Umbilical cord (tissue), 2 donors: ENCODE results near the gene BTBD2. TPM values are rescaled to one million over a fixed set of nuclear protein-coding genes. Genes with fewer than 3 reads are reported as not detected.

Source experiments
- DNase-seq: peaks from one replicate; pipeline ENCODE4 v3.0.0-alpha.2; 2015; ENCODE audit warnings: low spot score
- total RNA-seq: library from RNA; depleted of rRNA; stranded (reverse); fragments of >200 nt; gene quantifications from one replicate; pipeline ENCODE4 v1.2.3, GENCODE V29; 2014; ENCODE audit warnings: low replicate concordance; ENCODE audit not compliant: insufficient read depth

The BTBD2 gene
- total RNA-seq, 1 donor from 2014 or later = 31.8 TPM

DNA sequence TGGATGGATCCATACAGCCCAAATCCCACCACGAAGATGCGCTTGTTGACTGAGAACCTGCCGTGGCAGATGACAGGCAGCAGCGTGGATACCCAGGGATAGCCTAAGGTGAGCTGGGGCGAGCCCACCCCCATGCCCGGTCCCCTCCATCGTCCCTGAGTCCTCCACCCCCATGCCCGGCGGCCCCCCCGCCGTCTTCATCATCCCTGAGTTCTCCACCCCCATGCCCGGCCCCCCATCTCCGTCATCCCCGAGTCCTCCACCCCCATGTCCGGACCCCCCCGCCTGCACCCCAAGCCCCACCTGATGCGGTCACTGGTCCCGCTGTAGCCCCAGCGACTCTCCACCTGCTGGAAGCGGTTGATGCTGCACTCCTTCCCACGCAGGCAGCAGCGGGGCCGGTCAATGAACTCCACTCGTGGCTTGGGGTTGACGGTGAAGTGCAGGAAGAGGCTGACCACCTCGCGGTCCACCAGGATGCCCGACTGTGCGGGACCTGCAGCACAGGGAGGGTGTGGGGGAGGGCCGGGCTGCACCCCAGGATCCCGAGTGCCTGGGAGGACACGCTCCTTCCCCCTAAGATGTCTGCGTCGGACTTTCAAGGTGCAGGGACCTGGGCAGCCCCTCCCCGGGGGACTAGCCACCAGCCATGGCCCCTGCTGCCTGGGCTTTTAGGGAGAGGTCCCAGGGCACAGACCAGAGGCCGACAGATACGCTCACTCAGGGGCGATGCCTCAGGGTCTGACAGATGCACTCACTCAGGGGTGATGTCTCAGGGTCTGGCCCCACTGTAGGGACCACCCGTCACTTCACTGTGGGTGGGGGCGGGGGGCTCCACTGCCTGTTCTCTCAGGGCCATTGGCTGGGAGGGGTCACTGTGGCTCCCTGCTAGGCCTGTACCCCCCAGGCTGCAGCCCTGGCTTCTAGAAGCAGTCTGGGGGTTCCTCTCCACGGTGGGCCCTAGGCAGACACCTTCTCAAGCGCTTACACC is 28.0 kb downstream of the BTBD2 start:
- DNase-seq = no peak

DNA sequence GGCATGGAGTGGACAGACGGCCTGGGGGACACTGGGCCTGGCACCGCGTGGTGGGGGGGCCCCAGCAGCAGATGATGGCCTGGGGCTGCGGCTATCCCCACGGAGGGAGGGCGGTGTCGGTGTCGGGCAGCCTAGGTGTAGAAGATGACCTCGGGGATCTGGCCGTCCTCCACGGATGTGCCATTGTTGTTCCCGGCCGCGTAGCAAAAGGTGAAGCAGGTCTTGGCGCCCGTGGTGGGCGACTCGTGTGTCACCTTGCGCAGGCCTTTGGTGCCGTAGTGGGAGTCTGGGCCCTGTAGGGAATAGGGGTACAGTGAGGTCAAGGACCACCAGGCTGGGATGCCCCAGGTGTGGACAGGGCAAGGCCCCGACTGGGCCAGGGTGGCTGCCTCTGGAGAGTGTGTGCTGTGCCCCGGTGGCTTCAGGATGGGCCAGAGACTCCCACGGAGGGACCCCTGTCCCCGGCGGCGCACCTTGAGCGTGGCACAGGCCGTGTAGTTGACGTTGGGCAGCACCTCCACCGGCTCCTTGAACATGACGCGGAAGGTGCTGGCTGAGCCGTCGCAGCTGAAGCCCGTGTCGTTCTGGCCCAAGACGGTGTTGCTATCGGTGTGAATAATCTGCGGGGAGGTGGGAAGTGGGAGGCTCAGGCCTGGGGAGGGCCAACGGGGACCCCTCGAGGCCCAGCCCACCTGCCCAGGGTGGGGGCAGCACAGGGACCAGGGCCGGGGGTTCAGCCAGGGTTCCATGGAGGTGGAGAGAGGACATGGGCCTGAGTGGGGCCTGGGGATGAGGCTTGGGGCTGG is 29.0 kb downstream of the BTBD2 start:
- DNase-seq = no peak

DNA sequence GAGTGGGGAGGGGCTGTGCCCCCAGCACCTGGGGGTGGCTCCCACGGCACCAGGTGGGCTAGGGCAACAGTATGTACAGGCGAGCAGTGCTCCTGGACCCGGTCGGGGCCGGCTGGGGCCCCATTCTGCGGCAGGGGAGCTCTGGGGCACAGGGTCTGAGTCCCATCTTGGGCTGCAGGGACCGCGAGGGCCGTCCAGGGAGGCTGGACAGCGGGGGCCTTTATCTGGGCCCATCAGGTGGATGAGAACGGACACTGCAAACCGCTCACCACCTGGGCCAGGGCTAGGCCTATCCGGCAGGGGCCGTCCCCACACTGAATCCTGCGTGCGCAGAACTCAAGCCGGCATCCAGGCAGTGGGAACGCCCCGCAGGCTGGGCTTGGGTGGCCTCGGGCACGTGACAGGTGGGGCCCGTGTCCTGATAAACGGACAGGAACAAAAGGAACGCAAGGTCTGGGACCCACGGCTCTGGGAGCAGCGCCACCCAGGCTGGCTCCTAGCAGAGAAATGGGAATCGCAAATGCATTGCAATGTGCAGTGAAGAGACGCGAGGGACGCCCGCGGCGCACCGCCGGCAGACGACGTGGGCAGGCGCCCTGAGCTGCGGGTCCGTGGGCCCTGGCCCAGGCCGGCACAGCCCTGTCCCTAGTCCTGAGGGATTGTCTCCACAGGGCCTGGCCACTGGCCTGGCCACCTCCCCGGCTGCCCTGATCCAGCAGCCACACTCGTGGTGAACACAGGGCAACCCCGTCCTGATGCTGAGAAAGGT is 29.7 kb downstream of the BTBD2 start:
- no peak for DNase-seq

DNA sequence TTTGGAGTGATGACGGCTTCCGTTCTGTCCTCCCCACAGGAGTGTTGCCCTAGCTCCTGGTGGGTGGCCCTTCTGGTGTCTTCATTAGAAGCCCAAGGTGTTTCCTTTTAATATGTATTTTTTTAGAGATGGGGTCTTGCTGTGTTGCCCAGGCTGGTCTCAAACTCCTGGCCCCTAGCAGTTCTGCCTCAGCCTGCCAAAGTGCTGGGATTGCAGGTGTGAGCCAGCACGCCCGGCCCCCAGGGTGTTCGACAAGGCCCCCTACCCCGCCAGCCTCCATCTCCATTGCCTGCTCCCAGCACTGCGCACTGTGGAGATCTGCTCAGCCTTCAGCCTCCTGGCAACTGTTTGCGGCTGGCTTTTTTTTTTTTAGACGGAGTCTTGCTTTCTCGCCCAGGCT is 31.2 kb downstream of the BTBD2 start:
- DNase-seq = no peak

DNA sequence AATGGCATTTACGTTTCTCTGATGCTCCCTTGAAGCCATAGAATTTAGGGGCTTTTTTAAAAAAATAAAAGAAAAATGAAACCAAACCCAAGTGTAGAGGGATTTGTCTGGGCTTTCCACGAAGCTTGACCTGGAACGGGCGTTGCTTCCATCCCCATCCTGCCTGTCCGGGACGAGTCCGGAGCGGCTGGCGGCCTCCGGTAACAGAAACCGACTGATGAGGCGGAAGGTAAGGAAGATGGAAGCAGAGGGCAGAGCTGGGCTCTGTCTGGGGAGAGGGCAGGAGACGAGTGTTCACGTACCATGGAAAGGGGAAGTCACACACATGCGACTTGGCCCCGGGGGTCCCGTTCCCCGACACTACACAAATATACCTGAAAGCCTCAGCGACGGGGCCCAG is 34.3 kb downstream of the BTBD2 start:
- no peak for DNase-seq

DNA sequence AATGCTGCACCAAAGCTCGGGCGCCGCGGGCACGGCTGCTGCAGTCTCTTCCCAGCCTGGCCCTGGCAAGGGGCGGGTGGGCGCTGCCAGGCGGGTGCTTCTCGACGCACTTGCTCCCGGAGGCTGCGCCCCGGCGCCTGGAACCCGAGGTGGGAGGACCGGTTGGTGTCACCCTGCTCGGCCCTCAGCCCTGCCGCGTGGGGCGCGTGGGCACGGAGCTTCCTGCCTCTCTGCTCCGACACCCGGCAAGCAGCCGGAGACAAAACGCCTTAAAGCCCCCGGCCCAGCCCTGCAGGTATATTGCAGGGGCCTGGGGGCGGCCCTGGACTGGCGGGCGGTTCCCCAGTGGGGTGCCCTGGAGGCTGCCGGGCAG is 34.7 kb downstream of the BTBD2 start:
- no peak for DNase-seq

DNA sequence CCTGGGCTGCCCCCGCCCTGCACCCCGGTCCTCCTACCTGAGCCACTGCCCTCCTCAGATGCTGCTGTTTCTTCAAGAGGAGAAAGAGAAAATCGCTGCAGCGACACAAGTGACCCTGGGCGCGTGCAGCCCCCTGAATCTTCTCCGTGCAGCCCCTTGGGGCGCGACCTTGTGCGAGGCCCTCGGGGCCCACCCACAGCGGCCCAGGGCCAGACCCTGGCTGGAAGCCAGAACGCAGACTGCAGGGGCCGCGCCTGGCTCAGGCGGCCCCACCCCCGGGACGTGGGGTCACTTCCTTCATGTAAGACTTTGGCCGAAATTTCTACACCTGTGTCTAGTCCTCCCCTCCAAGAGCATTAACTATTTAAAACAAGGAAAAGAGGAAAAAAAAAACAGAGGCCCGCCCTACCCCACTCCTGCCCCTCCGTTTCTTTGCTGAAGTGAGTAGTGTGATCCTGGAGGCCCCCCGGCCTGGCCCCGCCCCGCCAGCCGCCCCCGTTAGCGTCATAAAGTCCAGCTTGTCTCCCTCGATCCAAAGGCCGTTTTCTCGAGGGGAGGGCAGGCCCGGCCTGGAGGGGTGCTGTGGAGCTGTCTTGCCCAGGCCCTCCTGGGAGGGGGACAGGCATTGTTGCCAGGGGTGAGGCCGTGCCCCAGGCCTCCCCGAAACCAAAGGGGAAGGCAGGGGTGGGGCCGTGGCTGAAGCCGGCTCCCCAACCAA is 35.3 kb downstream of the BTBD2 start:
- DNase-seq = no peak

DNA sequence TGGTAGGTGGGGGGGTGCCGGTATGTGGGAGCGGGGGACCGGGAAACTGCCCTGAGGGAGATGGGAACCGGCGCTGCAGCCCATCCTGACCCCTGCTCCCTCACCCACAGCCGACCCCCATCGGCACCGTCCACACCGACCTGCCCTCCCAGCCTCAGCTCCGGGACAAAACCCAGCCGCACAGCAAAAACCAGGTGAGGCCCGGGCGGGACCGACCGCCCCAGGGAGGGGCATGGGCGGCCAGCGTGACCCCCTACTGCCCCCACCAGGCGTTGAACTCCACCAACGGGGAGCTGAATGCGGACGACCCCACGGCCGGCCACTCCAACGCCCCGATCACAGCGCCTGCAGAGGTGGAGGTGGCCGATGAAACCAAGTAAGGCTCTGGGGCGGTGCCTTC is 35.9 kb downstream of the BTBD2 start:
- DNase-seq = no peak

DNA sequence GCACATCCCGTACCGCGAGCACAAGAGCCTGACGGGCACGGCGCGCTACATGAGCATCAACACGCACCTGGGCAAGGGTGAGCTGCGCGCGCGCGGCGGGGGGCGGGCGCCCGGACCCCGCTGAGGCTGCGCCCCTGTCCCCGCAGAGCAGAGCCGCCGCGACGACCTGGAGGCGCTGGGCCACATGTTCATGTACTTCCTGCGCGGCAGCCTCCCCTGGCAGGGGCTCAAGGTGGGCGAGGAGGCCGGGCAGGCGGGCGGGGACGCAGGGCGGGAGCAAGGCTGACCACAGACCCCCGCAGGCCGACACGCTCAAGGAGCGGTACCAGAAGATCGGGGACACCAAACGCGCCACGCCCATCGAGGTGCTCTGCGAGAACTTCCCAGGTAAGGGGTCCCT is 36.5 kb downstream of the BTBD2 start:
- DNase-seq = no peak

DNA sequence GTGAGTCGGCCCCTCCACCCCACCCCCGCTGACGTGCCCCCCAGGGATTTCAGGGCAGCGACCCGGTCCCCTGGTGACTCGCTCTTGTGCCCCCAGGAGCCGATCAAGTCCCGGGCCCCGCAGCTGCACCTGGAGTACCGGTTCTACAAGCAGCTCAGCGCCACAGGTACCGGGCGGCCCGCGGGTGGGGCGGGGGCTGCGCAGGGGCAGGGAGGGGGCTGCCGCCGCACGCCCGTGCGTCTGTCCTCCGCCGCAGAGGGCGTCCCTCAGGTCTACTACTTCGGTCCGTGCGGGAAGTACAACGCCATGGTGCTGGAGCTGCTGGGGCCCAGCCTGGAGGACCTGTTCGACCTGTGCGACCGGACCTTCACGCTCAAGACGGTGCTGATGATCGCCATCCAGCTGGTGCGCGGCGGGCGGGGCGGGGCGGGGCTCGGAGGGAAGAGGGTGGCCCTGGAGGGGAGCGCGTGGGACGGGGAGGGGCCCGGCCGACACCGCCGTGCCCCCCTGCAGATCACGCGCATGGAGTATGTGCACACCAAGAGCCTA is 37.1 kb downstream of the BTBD2 start:
- no peak for DNase-seq

DNA sequence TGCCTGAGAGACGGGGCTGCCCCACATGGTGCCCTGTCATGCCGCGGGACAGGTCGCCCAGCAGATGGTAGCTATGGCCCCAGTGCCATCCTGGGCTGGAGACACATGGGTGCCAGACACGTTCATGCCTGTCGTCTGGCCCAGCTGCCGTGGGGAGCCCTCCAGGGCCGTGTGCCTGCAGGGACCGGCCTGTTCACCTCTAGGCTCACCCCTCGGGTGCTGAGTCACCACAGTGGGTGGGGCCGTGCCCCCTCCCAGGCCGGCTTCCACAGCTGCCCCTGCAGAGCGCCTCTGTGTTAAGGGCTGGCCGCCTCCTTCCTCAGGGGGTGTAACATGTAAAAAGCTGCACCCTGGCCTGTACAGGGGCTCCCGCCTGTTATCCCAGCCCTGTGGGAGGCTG is 38.4 kb downstream of the BTBD2 start:
- DNase-seq = no peak

DNA sequence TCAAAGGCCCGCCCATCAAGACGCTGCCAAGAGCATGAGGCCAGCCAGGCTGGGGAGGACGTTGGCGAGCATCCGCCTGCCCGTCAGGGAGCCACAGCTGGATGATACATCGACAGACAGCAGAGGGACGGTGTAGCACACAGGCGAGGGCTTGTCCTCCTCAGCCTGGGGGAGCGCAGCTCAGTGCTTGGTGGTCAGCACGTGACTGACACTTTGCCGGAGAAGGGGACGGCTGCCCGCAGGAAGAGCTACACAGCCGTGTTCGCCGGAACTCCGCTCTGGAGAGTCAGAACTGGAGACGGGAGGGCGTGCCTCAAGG is 40.4 kb downstream of the BTBD2 start:
- no peak for DNase-seq

DNA sequence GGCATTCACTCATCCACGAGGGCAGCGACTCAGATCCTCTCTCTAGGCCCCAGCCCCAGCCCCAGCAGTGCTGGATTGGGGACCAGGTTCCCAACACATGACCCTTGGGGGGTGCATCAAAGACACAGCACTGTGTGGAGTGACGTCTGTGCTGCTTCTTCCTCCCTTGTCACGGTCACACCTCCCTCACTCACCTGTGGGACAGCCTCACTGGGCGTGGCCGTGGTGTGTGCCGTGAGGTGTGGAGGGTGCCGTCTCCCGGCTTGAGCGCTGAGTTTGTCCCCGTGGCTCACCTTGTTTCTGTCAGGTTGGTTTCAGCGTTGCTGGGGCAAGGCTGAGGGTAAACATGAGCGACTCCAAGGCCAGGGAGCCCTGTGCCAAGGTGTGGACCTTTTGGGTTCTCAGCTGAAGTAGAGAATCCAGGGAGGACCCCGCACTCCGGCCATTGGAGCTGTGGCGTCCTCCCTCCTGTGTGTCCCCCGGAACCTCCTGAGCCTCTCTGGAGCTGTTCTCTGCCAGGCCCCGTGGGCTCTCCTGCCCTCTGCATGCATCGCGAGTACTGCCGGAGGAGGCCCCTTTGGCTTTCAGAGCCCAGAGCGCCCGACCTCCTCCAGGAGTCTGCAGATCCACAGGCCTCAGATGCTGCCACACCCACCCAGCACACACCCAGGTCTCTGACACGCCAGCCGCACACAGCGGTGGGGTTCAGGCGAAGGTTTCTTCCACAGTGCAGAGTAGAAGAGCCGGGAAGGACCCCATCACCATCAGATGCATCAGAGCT is 40.9 kb downstream of the BTBD2 start:
- DNase-seq = peak; percentile 20

DNA sequence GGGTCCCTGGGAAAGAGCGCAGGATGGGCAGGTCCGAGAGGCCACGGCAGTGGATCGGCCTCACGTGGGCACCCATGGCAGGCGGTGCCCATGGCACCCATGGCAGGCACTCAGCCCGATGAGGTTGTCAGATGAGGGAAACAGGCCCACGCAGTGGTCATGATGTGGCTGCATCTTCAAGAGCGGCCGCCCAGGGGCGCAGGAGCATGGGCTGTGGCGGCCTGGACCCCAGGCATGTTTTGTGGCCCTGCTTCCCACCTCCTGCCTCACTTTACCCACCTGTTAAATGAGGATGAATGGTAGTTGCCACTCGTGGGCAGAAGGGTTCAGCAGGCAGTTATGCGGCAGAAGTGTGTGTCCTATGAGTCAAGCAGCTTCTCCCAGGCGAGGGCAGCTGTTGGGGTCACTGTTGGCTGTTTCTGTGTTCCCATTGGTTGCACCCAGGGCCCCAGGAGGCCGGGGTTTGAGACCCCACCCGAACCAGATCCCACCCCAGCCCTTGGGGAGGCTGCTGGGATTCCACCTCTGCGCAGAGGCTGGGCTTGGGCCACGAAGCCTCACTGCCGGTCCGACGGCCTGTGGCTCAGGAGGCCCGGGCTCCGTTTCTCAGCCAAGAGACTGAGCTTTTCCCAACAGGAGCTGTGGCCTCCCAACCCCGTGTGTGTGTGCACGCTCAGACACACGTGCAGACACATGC is 44.6 kb downstream of the BTBD2 start:
- DNase-seq = no peak

DNA sequence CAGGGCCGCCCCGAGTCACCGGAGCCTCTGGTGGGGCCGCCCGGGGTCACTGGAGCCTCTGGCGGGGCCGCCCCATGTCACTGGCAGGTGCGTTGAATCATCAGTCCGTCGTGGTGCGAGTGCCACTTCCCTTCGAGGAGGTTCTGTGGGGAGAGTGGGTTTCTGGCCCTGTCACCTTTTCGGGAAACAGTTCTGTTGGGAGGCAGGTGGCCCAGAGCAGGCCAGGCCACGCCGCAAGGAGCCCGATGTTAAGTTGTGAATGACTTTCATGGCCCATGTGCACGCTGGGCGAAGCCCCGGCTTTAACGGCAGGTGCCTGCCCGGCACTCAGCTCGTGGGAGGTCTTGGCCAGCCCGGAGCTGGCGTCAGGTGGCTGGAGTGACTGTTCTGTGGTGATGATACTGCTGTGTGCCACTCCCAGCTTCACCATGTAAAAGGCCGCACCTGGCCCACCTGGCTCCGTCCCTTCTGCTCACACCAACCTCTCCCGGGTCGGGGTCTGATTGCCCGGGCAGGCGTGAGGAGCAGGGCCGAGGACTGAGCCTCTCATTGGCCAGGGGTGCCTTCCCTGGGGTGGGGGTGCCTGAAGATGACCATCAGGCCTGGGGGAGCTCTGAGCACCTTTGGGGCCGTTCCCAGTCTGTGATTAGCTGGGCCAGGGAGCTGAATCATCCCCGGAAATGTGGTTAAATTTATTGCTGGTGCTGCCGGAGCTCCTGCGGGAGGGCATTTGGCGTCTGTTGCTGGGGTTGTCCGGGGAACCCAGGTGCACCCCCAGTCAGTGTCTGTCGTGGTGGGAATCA is 45.3 kb downstream of the BTBD2 start:
- no peak for DNase-seq

DNA sequence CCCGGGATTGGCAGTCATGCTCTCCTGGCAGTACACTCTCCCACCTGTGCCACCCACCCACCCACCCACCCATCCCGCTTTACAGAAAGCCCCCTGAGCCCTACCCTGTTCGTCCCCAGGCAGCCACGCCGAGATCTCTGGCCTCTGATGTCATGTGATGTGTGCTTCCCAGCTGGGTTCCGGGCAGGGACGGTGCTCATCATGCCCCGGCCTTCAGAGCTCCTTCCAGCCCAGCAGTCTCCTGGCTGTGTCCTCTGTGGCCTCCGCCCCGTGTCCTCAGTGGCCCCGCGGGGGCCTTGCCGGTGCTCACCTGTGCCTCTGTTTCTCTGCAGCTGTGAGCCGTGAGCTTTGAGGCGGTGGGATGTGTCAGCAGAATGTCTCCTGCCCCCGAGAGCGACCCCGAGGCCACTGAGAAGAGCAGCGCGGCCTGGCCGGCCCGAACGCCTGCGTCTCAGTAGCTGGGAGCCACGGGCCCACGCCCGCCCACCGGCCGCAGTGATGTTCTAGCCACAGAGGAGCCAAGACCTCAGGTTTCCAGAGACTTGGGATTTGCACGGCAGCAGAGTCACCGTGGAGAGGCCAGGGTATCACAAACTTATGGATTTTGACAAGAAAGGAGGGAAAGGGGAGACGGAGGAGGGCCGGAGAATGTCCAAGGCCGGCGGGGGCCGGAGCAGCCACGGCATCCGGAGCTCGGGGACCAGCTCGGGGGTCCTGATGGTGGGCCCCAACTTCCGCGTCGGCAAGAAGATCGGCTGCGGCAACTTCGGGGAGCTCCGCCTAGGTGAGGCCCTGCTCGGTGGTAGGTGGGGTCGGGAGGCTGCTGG is 46.1 kb downstream of the BTBD2 start:
- no peak for DNase-seq

DNA sequence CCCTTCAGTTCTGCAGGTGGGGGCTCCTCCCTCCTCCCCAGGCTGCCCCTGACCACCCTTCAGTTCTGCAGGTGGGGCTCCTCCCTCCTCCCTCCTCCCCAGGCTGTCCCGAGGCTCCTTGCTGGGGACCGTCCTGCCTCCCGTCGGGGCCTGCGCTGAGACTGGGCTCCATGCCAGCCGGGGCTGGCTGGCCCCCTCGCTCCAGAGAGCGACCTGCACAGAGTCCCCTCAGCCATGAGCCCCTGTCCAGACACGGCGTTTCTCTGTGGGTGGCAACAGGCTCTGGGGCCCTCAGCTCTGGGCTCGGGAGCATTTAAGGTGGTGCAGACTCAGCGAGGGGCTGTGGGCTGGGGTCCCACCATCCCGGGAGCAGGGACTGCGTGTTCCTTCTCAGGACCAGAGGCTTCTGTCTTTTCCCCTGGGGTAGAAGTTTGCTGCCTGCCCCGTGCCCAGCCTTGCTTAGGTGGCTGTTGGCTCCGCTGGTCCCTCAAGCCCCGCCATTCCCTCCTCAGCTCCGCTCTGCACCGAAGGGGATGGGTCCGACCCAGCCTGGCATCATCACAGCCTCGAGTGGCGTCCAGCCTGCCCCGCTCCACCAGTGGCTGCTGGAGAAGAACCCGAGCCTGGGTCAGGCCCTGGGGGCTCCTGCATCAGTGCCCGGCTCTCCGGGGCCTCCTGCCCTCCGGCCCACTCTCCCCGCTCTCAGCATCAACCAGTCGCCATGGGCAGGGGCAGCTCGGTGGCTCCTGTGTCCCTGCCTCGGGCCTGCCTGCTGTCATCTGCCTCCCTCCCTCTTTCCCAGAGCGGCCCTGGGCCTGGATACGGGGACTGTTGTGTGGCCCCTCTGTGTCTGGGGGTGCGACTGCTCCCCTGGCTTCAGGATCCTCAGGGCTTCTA is 47.0 kb downstream of the BTBD2 start:
- DNase-seq = no peak
